ENCODE measurements around the gene NOTCH4.

NOTCH4 gene

GRCh38 chr6:32147401-32148132 is 76.3 kb downstream of the NOTCH4 start:
- H3K4me3 ChIP-seq (ENCODE audit: low read depth, low read length), result no peak overlapping the region
- TF ChIP-seq, protein P1, sequence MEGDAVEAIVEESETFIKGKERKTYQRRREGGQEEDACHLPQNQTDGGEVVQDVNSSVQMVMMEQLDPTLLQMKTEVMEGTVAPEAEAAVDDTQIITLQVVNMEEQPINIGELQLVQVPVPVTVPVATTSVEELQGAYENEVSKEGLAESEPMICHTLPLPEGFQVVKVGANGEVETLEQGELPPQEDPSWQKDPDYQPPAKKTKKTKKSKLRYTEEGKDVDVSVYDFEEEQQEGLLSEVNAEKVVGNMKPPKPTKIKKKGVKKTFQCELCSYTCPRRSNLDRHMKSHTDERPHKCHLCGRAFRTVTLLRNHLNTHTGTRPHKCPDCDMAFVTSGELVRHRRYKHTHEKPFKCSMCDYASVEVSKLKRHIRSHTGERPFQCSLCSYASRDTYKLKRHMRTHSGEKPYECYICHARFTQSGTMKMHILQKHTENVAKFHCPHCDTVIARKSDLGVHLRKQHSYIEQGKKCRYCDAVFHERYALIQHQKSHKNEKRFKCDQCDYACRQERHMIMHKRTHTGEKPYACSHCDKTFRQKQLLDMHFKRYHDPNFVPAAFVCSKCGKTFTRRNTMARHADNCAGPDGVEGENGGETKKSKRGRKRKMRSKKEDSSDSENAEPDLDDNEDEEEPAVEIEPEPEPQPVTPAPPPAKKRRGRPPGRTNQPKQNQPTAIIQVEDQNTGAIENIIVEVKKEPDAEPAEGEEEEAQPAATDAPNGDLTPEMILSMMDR (IDR thresholded peaks at IDR 0.05; ENCODE audit: low read depth, low read length), result no peak

- TF ChIP-seq, protein P1 (IDR thresholded peaks at IDR 0.05; ENCODE audit: low read depth, low read length), result no peak
- no peak overlapping the region for H3K4me3 ChIP-seq (ENCODE audit: low read depth, low read length)
Observed at GRCh38 chr6:32146687-32147086, 77.2 kb downstream of the NOTCH4 start.

- TF ChIP-seq, protein P1 (IDR thresholded peaks at IDR 0.05; ENCODE audit: low read depth, low read length), result no peak
- no peak overlapping the region for H3K4me3 ChIP-seq (ENCODE audit: low read depth, low read length)
Observed at GRCh38 chr6:32146287-32146686, 77.6 kb downstream of the NOTCH4 start.

Measured in WI38 (cell line).